H1 (cell line): ENCODE data around the gene RABL6. TPM values are rescaled to one million over a fixed set of nuclear protein-coding genes. Genes with fewer than 3 reads are reported as not detected.

Experiments
- CTCF ChIA-PET: fragments of 300-600 bp; sonication (Branson Sonifier 250); formaldehyde crosslinking; loops from one replicate; lab custom pipeline; 2021; ENCODE audit not compliant: partially characterized antibody; lab: Charles Lee
- POLR2A ChIA-PET: fragments of 300-600 bp; sonication (Branson Sonifier 250); formaldehyde crosslinking; loops from one replicate; lab custom pipeline; 2021; ENCODE audit warnings: inconsistent platforms; ENCODE audit not compliant: partially characterized antibody; lab: Charles Lee
- DNase-seq, 2 experiments: peaks; one replicate each; pipeline versions ENCODE4 v3.0.0 to v3.0.0-alpha.2; 2010 to 2022; ENCODE audit warnings: low spot score in 2 of 2, low read depth in 1 of 2, mixed read lengths in 1 of 2
- FAIRE-seq: peaks from 2 replicates; lab custom pipeline; 2011; peaks lifted over from hg19 to GRCh38; lab: Jason Lieb, UNC
- H2AFZ ChIP-seq: 2 replicates; pipeline ENCODE4 v1.8.1; 2012; ENCODE audit warnings: low read length, inconsistent platforms
- H2AK5ac ChIP-seq: 2 replicates; pipeline ENCODE4 v1.6.1; 2013; ENCODE audit warnings: low read depth, low read length
- H2BK120ac ChIP-seq: replicated peaks from 2 replicates; pipeline ENCODE3; 2013; ENCODE audit warnings: low read depth, low read length, inconsistent platforms
- H2BK12ac ChIP-seq: 2 replicates; pipeline ENCODE4 v1.6.1; 2013; ENCODE audit warnings: low read depth, low read length
- H2BK15ac ChIP-seq: 2 replicates; pipeline ENCODE4 v1.6.1; 2013; ENCODE audit warnings: low read length
- H2BK20ac ChIP-seq: 2 replicates; pipeline ENCODE4 v1.6.1; 2013; ENCODE audit warnings: low read length
- H2BK5ac ChIP-seq: 2 replicates; pipeline ENCODE4 v1.6.1; 2013; ENCODE audit warnings: low read depth, low read length
- H3K14ac ChIP-seq: 2 replicates; pipeline ENCODE4 v1.6.1; 2013; ENCODE audit warnings: inconsistent platforms; ENCODE audit not compliant: insufficient read length
- H3K18ac ChIP-seq: 2 replicates; pipeline ENCODE4 v1.6.1; 2013; ENCODE audit warnings: low read length; ENCODE audit errors: extremely low read depth
- H3K23ac ChIP-seq: 2 replicates; pipeline ENCODE4 v1.6.1; 2013; ENCODE audit warnings: inconsistent platforms; ENCODE audit not compliant: insufficient read length
- H3K23me2 ChIP-seq: 2 replicates; pipeline ENCODE4 v1.6.1; 2013; ENCODE audit warnings: low read depth, low read length
- H3K27ac ChIP-seq: 2 replicates; pipeline ENCODE4 v1.6.1; 2011; ENCODE audit warnings: low read depth, low read length, inconsistent platforms
- H3K27me3 ChIP-seq, 4 experiments: replicated peaks in 1 of 4; 1 replicate in 1 of 4; 2 replicates in 3 of 4; pipeline versions ENCODE4 v1.6.1 to v1.8.1; 2011 to 2013; ENCODE audit warnings: low read length in 3 of 4, mild to moderate bottlenecking in 3 of 4, inconsistent platforms in 2 of 4, mixed read lengths in 2 of 4, moderate library complexity in 1 of 4; ENCODE audit not compliant: control insufficient read depth in 3 of 4, insufficient read depth in 3 of 4; ENCODE audit errors: extremely low read depth in 1 of 4
- H3K36me3 ChIP-seq, 4 experiments: 2 replicates each; pipeline versions ENCODE4 v1.6.1 to v1.8.1; 2011 to 2013; ENCODE audit warnings: mild to moderate bottlenecking in 4 of 4, low read length in 3 of 4, moderate library complexity in 2 of 4, control low read depth in 1 of 4, inconsistent platforms in 1 of 4; ENCODE audit not compliant: insufficient read depth in 4 of 4, control insufficient read depth in 2 of 4
- H3K4ac ChIP-seq: replicated peaks from 2 replicates; pipeline ENCODE3; 2013; ENCODE audit warnings: low read length, low read depth, mixed read lengths, inconsistent platforms; ENCODE audit not compliant: insufficient read length
- H3K4me1 ChIP-seq, 4 experiments: replicated peaks in 1 of 4; 1 replicate in 1 of 4; 2 replicates in 3 of 4; pipeline versions ENCODE4 v1.6.1 to v1.8.1; 2011 to 2013; ENCODE audit warnings: low read length in 3 of 4, inconsistent platforms in 2 of 4, mixed read lengths in 1 of 4; ENCODE audit not compliant: insufficient read depth in 4 of 4, control insufficient read depth in 3 of 4
- H3K4me2 ChIP-seq, 2 experiments: 2 replicates each; pipeline versions ENCODE4 v1.6.1 to v1.8.1; 2011 to 2013; ENCODE audit warnings: low read depth in 2 of 2, low read length in 2 of 2, control low read depth in 1 of 2, inconsistent platforms in 1 of 2, mild to moderate bottlenecking in 1 of 2; ENCODE audit not compliant: insufficient read depth in 1 of 2
- H3K4me3 ChIP-seq, 4 experiments: fragments of 200-600, 300-600 bp in 1 of 4; sonication (generic), shearing (Covaris generic), sonication (Bioruptor Twin) in 1 of 4; 2 replicates each; pipeline versions ENCODE4 v1.5.1 to v1.8.1; 2011 to 2016; ENCODE audit warnings: low read length in 4 of 4, low read depth in 3 of 4, control low read depth in 2 of 4, inconsistent platforms in 2 of 4, mild to moderate bottlenecking in 2 of 4, mixed read lengths in 1 of 4, moderate library complexity in 1 of 4; ENCODE audit not compliant: insufficient read depth in 2 of 4; ENCODE audit errors: extremely low read depth in 1 of 4
- H3K56ac ChIP-seq: replicated peaks from 2 replicates; pipeline ENCODE3; 2013; ENCODE audit warnings: low read depth, mild to moderate bottlenecking, mixed read lengths, low read length, inconsistent platforms; ENCODE audit not compliant: insufficient read length
- H3K79me1 ChIP-seq: 2 replicates; pipeline ENCODE4 v1.6.1; 2013; ENCODE audit warnings: low read depth, low read length, control low read depth
- H3K79me2 ChIP-seq, 2 experiments: 2 replicates each; pipeline versions ENCODE4 v1.6.1 to v1.8.1; 2012 to 2013; ENCODE audit warnings: low read length in 2 of 2, mild to moderate bottlenecking in 2 of 2, inconsistent platforms in 1 of 2; ENCODE audit not compliant: insufficient read depth in 2 of 2, control insufficient read depth in 1 of 2
- H3K9ac ChIP-seq, 4 experiments: replicated peaks in 1 of 4; 1 replicate in 1 of 4; 2 replicates in 3 of 4; pipeline versions ENCODE4 v1.6.1 to v1.8.1; 2011 to 2013; ENCODE audit warnings: low read depth in 3 of 4, low read length in 3 of 4, control low read depth in 2 of 4, mild to moderate bottlenecking in 2 of 4, moderate library complexity in 2 of 4, inconsistent platforms in 1 of 4; ENCODE audit errors: extremely low read depth in 1 of 4
- H3K9me3 ChIP-seq, 2 experiments: 2 replicates each; pipeline versions ENCODE4 v1.6.1 to v1.8.1; 2012 to 2013; ENCODE audit warnings: mild to moderate bottlenecking in 2 of 2, moderate library complexity in 2 of 2, control low read depth in 1 of 2, inconsistent platforms in 1 of 2, low read depth in 1 of 2, low read length in 1 of 2, mixed read lengths in 1 of 2; ENCODE audit not compliant: insufficient read depth in 2 of 2
- H4K20me1 ChIP-seq, 2 experiments: replicated peaks in 1 of 2; 2 replicates each; pipeline versions ENCODE3 to v1.8.1; 2011 to 2013; ENCODE audit warnings: inconsistent platforms in 2 of 2, low read length in 2 of 2, mild to moderate bottlenecking in 1 of 2; ENCODE audit not compliant: insufficient read depth in 2 of 2, control insufficient read depth in 1 of 2
- H4K5ac ChIP-seq: 2 replicates; pipeline ENCODE4 v1.6.1; 2013; ENCODE audit warnings: low read length, low read depth, mixed read lengths, inconsistent platforms; ENCODE audit not compliant: insufficient read length
- H4K8ac ChIP-seq: 2 replicates; pipeline ENCODE4 v1.8.0; 2013; ENCODE audit warnings: mild to moderate bottlenecking, moderate library complexity, low read length, inconsistent platforms; ENCODE audit not compliant: insufficient read depth; ENCODE audit errors: extremely low read depth
- H4K91ac ChIP-seq: replicated peaks from 2 replicates; pipeline ENCODE3; 2013; ENCODE audit warnings: low read length, mixed read lengths, inconsistent platforms; ENCODE audit not compliant: insufficient read length
- TBP ChIP-seq: IDR thresholded peaks from 2 replicates; pipeline ENCODE4 v1.6.1; 2011; ENCODE audit warnings: low read depth, low read length, improper control_type of control experiment
- WGBS, 2 experiments: shearing (Covaris generic) in 1 of 2; methylation state at CpG; one replicate each; pipeline versions ENCODE4 v1.1.6 to v1.1.7; 2013 to 2015; ENCODE audit warnings: low lambda C conversion rate in 2 of 2, mixed read lengths in 2 of 2, inconsistent platforms in 1 of 2, low coverage in 1 of 2, missing lambda C conversion rate in 1 of 2; ENCODE audit not compliant: insufficient replicate concordance in 2 of 2, insufficient coverage in 1 of 2, insufficient read length in 1 of 2; ENCODE audit errors: extremely low coverage in 1 of 2, missing lambda C conversion rate in 1 of 2; 5-methylcytosine and 5-hydroxymethylcytosine counted together
- polyA plus RNA-seq, 7 experiments: library from polyadenylated mRNA; depleted of rRNA in 3 of 7; stranded (reverse) in 5 of 7; unstranded in 2 of 7; fragments of >200 nt in 5 of 7; fragments of 200-250 nt in 2 of 7; gene quantifications; 1 replicate in 5 of 7; 2 replicates in 1 of 7; 4 replicates in 1 of 7; pipeline versions ENCODE4 v1.2.1 to v1.2.3, GENCODE V29; 2011 to 2013; ENCODE audit warnings: missing spikeins in 2 of 7, mixed read lengths in 2 of 7
- total RNA-seq: library from RNA; stranded (reverse); fragmentation: NEBNext Ultra II Directional; extraction: Animal tissue kit (Norgen Biotek cat#: 25700); gene quantifications from 2 replicates; pipeline ENCODE4 v1.2.1, GENCODE V29; 2021

Gene RABL6
- total and polyA plus RNA-seq, 2 of the 8 experiments (the other 6 are each of a cell fraction or from before 2014, with no cell fraction given) = 70.1 to 130 TPM

DNA sequence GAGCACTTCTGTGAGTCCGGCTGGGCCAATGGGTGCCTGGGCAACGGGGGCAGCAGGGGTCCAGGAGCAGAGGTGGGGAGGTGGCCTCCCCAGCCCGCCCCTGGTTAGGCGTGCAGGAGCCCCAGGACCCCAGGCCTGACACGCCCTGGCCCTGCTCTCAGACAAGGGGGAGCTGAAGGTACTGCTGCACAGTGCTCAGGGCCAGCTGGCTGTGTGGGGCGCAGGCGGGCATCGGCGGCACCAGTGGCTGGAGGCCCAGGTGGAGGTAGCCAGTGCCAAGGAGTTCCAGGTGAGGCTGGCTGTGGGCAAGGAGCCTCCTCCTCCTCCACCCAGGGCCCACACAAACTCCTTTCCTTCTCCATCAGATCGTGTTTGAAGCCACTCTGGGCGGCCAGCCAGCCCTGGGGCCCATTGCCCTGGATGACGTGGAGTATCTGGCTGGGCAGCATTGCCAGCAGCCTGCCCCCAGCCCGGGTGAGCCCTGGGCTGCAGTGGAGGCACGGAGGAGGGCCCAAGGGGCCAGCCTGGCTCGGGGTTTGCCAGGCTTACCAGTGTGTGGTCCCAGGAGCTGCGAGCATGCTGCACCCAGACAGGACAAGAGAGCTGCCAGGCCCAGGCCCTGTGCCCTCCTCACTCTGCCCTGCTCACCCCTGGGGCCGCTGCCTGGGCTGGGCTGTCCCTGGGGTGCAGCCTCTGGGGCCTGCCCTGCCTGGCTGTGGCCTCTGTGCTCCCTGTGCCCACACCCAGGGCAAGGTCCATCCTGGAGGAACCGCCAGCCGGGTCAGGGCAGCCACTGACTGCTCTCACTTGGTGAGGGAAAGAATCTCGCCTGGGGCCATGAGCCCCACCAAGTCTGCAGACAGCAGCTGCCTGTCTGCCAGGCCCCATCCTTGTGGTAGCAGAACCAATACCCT lies 51.4 kb downstream of the RABL6 start:
- Histone ChIP-seq H2BK120ac (no peak overlapping the region), H2BK12ac (no peak overlapping the region), H3K4me2 (no peak overlapping the region), H3K56ac (no peak overlapping the region), H4K20me1 (peaks cover 2 to 34% of the 10 kb centered on the region in 2 experiments), H3K4me1 (no peaks in the 10 kb centered on the region; a peak in 1 of 7 replicates), H2BK20ac (no peak overlapping the region), H2AK5ac (no peak overlapping the region), H3K23ac (no peak overlapping the region), H3K14ac (no peak overlapping the region), H2BK5ac (no peak overlapping the region), H3K9me3 (no peaks in the 10 kb centered on the region), H3K18ac (no peak overlapping the region), H3K79me2 (peaks cover 0 to 4% of the 10 kb centered on the region in 2 experiments; a peak in 2 of 4 replicates), H3K27me3 (no peaks in the 10 kb centered on the region), H3K79me1 (peaks cover 3% of the 10 kb centered on the region), H3K23me2 (no peaks in the 10 kb centered on the region), H4K8ac (peak overlapping the region; percentile 51; the same call in 1 of the 2 replicates), H2AFZ (no peak overlapping the region), H4K91ac (no peak overlapping the region), H3K27ac (no peak overlapping the region), H3K4me3 (no peak overlapping the region), H3K9ac (no peak overlapping the region), H3K4ac (no peak overlapping the region), H2BK15ac (no peak overlapping the region), H3K36me3 (peaks cover 11 to 32% (median 27%) of the 10 kb centered on the region in 4 experiments), H4K5ac (no peak overlapping the region)
- FAIRE-seq (no peak), DNase-seq (peak in 1 of 2 experiments; percentile 46)
- 85% methylated on average over 17 of the region's 20 CpGs; no CpG with 5 or more reads in 1 of the 2 experiments for WGBS, 2 experiments
- TF ChIP-seq TBP = no peak
- POLR2A ChIA-PET = interaction anchor here (0.9 to 16.2 kb wide), 13 partner anchors 8 to 194 kb away, joined by 3 to 248 read pairs (median 4); partner anchors contain the start of genes AJM1, MAMDC4 and RABL6
- CTCF ChIA-PET = interaction anchor here (0.9 to 1.2 kb wide), 2 partner anchors 99 to 170 kb away, joined by 3 read pairs; no protein-coding TSS in a partner anchor
